ENCODE results near the gene ZBTB46.

Gene ZBTB46

GRCh38 chr20:63749597-63750508, 81.2 kb downstream of the ZBTB46 start:
- H3K4me3 ChIP-seq (ENCODE audit: low read depth, low read length), result no peak overlapping the region
- DNase-seq (ENCODE audit: low read depth), result no peak
- TF ChIP-seq CTCF (IDR thresholded peaks at IDR 0.05; ENCODE audit: low read depth, low read length, missing control alignments), result no peak

- DNase-seq (ENCODE audit: low read depth), result no peak
- H3K4me3 ChIP-seq (ENCODE audit: low read depth, low read length), result no peak overlapping the region
- no peak for TF ChIP-seq CTCF (IDR thresholded peaks at IDR 0.05; ENCODE audit: low read depth, low read length, missing control alignments)
Observed at GRCh38 chr20:63748934-63749270, 82.2 kb downstream of the ZBTB46 start.

GRCh38 chr20:63748070-63748933, 82.8 kb downstream of the ZBTB46 start:
- TF ChIP-seq CTCF (IDR thresholded peaks at IDR 0.05; ENCODE audit: low read depth, low read length, missing control alignments), result no peak
- DNase-seq (ENCODE audit: low read depth), result no peak
- no peak overlapping the region for H3K4me3 ChIP-seq (ENCODE audit: low read depth, low read length)

- DNase-seq (ENCODE audit: low read depth), result no peak
- no peak for TF ChIP-seq CTCF (IDR thresholded peaks at IDR 0.05; ENCODE audit: low read depth, low read length, missing control alignments)
- no peak overlapping the region for H3K4me3 ChIP-seq (ENCODE audit: low read depth, low read length)
Observed at GRCh38 chr20:63747622-63748069, 83.4 kb downstream of the ZBTB46 start.

- TF ChIP-seq CTCF (IDR thresholded peaks at IDR 0.05; ENCODE audit: low read depth, low read length, missing control alignments), result no peak
- H3K4me3 ChIP-seq (ENCODE audit: low read depth, low read length), result no peak overlapping the region
- DNase-seq (ENCODE audit: low read depth), result no peak
Observed at GRCh38 chr20:63746751-63747315, 84.2 kb downstream of the ZBTB46 start.

- no peak for DNase-seq (ENCODE audit: low read depth)
- no peak for TF ChIP-seq CTCF (IDR thresholded peaks at IDR 0.05; ENCODE audit: low read depth, low read length, missing control alignments)
- no peak overlapping the region for H3K4me3 ChIP-seq (ENCODE audit: low read depth, low read length)
Observed at GRCh38 chr20:63745961-63746731, 84.9 kb downstream of the ZBTB46 start.

Data from GM12864 (cell line).